Nephron (organoid): ENCODE results near the gene SMYD5.

ENCODE experiments used
- H3K27ac Mint-ChIP-seq, 3 experiments: 2 replicates each; pipeline ENCODE4 v1.8.0; 2020; ENCODE audit warnings: mixed read lengths in 3 of 3, mild to moderate bottlenecking in 2 of 3, moderate library complexity in 1 of 3
- H3K27me3 Mint-ChIP-seq: 2 replicates; pipeline ENCODE4 v1.8.0; 2021; ENCODE audit warnings: low read depth, mild to moderate bottlenecking, moderate library complexity, mixed read lengths
- H3K36me3 Mint-ChIP-seq: 2 replicates; pipeline ENCODE4 v1.8.0; 2020; ENCODE audit warnings: low read depth, mixed read lengths
- H3K4me1 Mint-ChIP-seq: 2 replicates; pipeline ENCODE4 v1.8.0; 2020; ENCODE audit warnings: mixed read lengths
- H3K4me3 Mint-ChIP-seq, 3 experiments: 2 replicates each; pipeline ENCODE4 v1.8.0; 2020; ENCODE audit warnings: mild to moderate bottlenecking in 3 of 3, mixed read lengths in 3 of 3, moderate library complexity in 2 of 3
- H3K9me3 Mint-ChIP-seq: 2 replicates; pipeline ENCODE4 v1.8.0; 2020; ENCODE audit warnings: mixed read lengths
- CTCF ChIP-seq, 3 experiments: fragments of 200-600 bp; sonication (generic); IDR thresholded peaks; one replicate each; pipeline ENCODE4 v1.5.0; 2021; ENCODE audit warnings: antibody characterized with exemption in 3 of 3; ENCODE audit not compliant: unreplicated experiment in 3 of 3

The SMYD5 gene

GRCh38 chr2:73255907-73256617 is 42.0 kb downstream of the SMYD5 start:
- Mint-ChIP-seq H3K4me3 (no peak overlapping the region), H3K9me3 (no peaks in the 10 kb centered on the region), H3K27me3 (no peaks in the 10 kb centered on the region), H3K36me3 (peaks cover 17% of the 10 kb centered on the region), H3K4me1 (no peaks in the 10 kb centered on the region), H3K27ac (no peak overlapping the region)
- no peak for TF ChIP-seq CTCF (IDR thresholded peaks at IDR 0.05; ENCODE audit: unreplicated experiment in 3 of 3)

GRCh38 chr2:73256618-73256922 is 42.5 kb downstream of the SMYD5 start:
- Mint-ChIP-seq H3K4me1 (no peaks in the 10 kb centered on the region), H3K9me3 (no peaks in the 10 kb centered on the region), H3K27ac (no peak overlapping the region), H3K27me3 (no peaks in the 10 kb centered on the region), H3K36me3 (peaks cover 15% of the 10 kb centered on the region), H3K4me3 (no peak overlapping the region)
- TF ChIP-seq CTCF (IDR thresholded peaks at IDR 0.05; ENCODE audit: unreplicated experiment in 3 of 3) = no peak

GRCh38 chr2:73257021-73257420 is 43.0 kb downstream of the SMYD5 start:
- H3K27ac Mint-ChIP-seq = no peak overlapping the region
- H3K27me3 Mint-ChIP-seq = no peaks in the 10 kb centered on the region
- H3K36me3 Mint-ChIP-seq = peaks cover 13% of the 10 kb centered on the region
- TF ChIP-seq CTCF (IDR thresholded peaks at IDR 0.05; ENCODE audit: unreplicated experiment in 3 of 3) = no peak
- no peak overlapping the region for H3K4me3 Mint-ChIP-seq
- no peaks in the 10 kb centered on the region for H3K4me1 Mint-ChIP-seq
- no peaks in the 10 kb centered on the region for H3K9me3 Mint-ChIP-seq

- peaks cover 9% of the 10 kb centered on the region for H3K36me3 Mint-ChIP-seq
- H3K4me1 Mint-ChIP-seq = no peaks in the 10 kb centered on the region
- TF ChIP-seq CTCF (IDR thresholded peaks at IDR 0.05; ENCODE audit: unreplicated experiment in 3 of 3) = no peak
- no peaks in the 10 kb centered on the region for H3K27me3 Mint-ChIP-seq
- no peak overlapping the region for H3K27ac Mint-ChIP-seq
- no peak overlapping the region for H3K4me3 Mint-ChIP-seq
- no peaks in the 10 kb centered on the region for H3K9me3 Mint-ChIP-seq
Measured at GRCh38 chr2:73257425-73258125, 43.5 kb downstream of the SMYD5 start.

- H3K27me3 Mint-ChIP-seq = no peaks in the 10 kb centered on the region
- H3K4me1 Mint-ChIP-seq = no peaks in the 10 kb centered on the region
- H3K4me3 Mint-ChIP-seq = no peak overlapping the region
- no peaks in the 10 kb centered on the region for H3K9me3 Mint-ChIP-seq
- H3K36me3 Mint-ChIP-seq = peaks cover 2% of the 10 kb centered on the region
- no peak for TF ChIP-seq CTCF (IDR thresholded peaks at IDR 0.05; ENCODE audit: unreplicated experiment in 3 of 3)
- no peak overlapping the region for H3K27ac Mint-ChIP-seq
Measured at GRCh38 chr2:73258186-73258912, 44.3 kb downstream of the SMYD5 start.
